Parathyroid adenoma (tissue), 2 donors: ENCODE results near the gene FAM187B.
"Not testable (repeated sequence)": the region's sequence is repeated elsewhere in the genome, so short reads cannot be mapped to it uniquely, and the experiment has no call there.

ENCODE experiments used
- H2AFZ ChIP-seq: fragments of 300-600 bp; sonication (generic); one replicate; pipeline ENCODE4 v1.7.0; 2017; ENCODE audit warnings: antibody characterized with exemption, mild to moderate bottlenecking
- H3K27ac ChIP-seq: fragments of 300-600 bp; sonication (generic); one replicate; pipeline ENCODE4 v1.7.0; 2017
- H3K27me3 ChIP-seq: fragments of 300-600 bp; sonication (generic); one replicate; pipeline ENCODE4 v1.7.0; 2017; ENCODE audit warnings: low read length; ENCODE audit not compliant: control insufficient read depth, insufficient read depth
- H3K36me3 ChIP-seq: fragments of 300-600 bp; sonication (generic); one replicate; pipeline ENCODE4 v1.7.0; 2017; ENCODE audit warnings: low read length; ENCODE audit not compliant: control insufficient read depth, insufficient read depth
- H3K4me1 ChIP-seq: fragments of 300-600 bp; sonication (generic); one replicate; pipeline ENCODE4 v1.7.0; 2017; ENCODE audit warnings: control low read depth
- H3K4me2 ChIP-seq: fragments of 300-600 bp; sonication (generic); one replicate; pipeline ENCODE4 v1.7.0; 2017; ENCODE audit warnings: low read length
- H3K4me3 ChIP-seq: fragments of 300-600 bp; sonication (generic); one replicate; pipeline ENCODE4 v1.7.0; 2017; ENCODE audit warnings: low read depth, low read length
- H3K79me2 ChIP-seq: fragments of 300-600 bp; sonication (generic); one replicate; pipeline ENCODE4 v1.7.0; 2017; ENCODE audit warnings: control low read depth
- H3K9ac ChIP-seq: fragments of 300-600 bp; sonication (generic); one replicate; pipeline ENCODE4 v1.7.0; 2017; ENCODE audit warnings: mild to moderate bottlenecking
- H3K9me3 ChIP-seq: fragments of 300-600 bp; sonication (generic); one replicate; pipeline ENCODE4 v1.7.0; 2017; ENCODE audit warnings: low read length; ENCODE audit not compliant: control insufficient read depth
- TF ChIP-seq, protein P1 (sequence below): fragments of 300-600 bp; sonication (generic); IDR thresholded peaks from one replicate; pipeline ENCODE4 v1.7.0; 2017; ENCODE audit warnings: antibody characterized with exemption, mild to moderate bottlenecking
- donor health status: primary hyperparathyroidism.

FAM187B gene

DNA sequence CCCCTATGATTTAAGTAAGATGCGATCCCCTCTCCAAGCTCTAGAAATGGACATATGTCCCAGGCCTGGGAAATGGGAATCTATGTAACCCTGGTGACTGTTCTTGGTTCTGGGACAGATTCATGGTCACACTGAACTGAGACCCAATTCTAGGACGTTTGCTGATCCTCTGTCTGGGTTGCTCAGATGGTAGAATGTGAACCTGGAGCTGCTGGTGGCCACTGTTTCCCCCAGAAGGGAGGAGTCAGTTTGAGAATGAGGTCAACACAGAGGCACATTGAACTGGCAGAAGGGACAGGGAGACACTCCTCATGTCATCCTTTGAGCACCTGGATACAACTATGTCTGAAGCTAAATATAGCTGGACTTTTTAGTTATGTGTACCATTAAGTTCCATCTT, 29.1 kb downstream of the FAM187B start:
- H3K79me2 ChIP-seq = no peaks in the 10 kb centered on the region
- no peak overlapping the region for H3K4me2 ChIP-seq
- no peaks in the 10 kb centered on the region for H3K36me3 ChIP-seq
- no peak overlapping the region for H3K4me3 ChIP-seq
- H3K4me1 ChIP-seq = no peaks in the 10 kb centered on the region
- H3K9ac ChIP-seq = no peak overlapping the region
- H3K27me3 ChIP-seq = no peaks in the 10 kb centered on the region
- TF ChIP-seq, protein P1, sequence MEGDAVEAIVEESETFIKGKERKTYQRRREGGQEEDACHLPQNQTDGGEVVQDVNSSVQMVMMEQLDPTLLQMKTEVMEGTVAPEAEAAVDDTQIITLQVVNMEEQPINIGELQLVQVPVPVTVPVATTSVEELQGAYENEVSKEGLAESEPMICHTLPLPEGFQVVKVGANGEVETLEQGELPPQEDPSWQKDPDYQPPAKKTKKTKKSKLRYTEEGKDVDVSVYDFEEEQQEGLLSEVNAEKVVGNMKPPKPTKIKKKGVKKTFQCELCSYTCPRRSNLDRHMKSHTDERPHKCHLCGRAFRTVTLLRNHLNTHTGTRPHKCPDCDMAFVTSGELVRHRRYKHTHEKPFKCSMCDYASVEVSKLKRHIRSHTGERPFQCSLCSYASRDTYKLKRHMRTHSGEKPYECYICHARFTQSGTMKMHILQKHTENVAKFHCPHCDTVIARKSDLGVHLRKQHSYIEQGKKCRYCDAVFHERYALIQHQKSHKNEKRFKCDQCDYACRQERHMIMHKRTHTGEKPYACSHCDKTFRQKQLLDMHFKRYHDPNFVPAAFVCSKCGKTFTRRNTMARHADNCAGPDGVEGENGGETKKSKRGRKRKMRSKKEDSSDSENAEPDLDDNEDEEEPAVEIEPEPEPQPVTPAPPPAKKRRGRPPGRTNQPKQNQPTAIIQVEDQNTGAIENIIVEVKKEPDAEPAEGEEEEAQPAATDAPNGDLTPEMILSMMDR = no peak
- no peak overlapping the region for H2AFZ ChIP-seq
- no peaks in the 10 kb centered on the region for H3K9me3 ChIP-seq
- H3K27ac ChIP-seq = no peak overlapping the region

DNA sequence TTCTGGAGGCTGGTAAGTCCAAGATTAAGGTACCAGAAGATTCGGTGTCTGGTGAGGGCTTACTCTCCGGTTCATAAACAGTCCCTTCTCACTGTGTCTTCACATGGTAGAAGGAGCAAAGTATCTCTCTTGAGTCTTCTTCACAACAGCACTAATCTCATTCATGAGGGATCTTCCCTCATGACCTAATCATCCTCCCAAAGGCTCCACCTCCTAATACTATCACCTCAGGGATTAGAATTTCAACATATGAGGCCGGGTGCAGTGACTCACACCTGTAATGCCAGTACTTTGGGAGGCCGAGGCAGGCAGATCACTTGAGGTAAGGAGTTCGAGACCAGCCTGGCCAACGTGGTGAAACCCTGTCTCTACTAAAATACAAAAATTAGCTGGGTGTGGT, 31.7 kb downstream of the FAM187B start:
- not testable (repeated sequence) for H3K79me2 ChIP-seq, H3K9ac ChIP-seq

DNA sequence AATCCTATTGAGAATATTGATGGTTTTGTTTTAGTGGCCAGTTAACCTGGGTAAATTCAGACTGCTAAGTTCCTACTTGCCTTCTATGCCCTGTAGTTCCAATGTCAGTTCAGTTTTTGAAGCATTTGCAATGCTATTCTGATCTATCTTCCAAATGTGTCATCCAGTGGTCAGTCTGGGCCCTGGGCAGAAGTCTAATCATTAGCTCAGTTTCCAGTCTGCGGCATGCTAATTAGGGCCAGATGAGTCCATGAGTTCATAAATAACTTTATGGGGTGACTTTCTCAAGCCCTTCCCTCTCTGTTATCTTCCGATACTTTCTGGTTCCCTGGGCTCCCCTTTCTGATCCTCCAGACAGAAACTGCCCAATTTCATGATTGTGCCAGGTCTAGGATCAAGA, 32.7 kb downstream of the FAM187B start:
- Histone ChIP-seq H3K4me2 (no peak overlapping the region), H3K9me3 (no peaks in the 10 kb centered on the region), H3K27me3 (no peaks in the 10 kb centered on the region), H3K4me3 (no peak overlapping the region), H3K36me3 (no peaks in the 10 kb centered on the region), H3K9ac (no peak overlapping the region), H3K27ac (no peak overlapping the region), H3K4me1 (no peaks in the 10 kb centered on the region), H2AFZ (no peak overlapping the region), H3K79me2 (no peaks in the 10 kb centered on the region)
- TF ChIP-seq, protein P1 = no peak

More for the DNA sequence above, 31.7 kb downstream of the FAM187B start:
- H3K4me2 ChIP-seq, H3K27me3 ChIP-seq, H2AFZ ChIP-seq, H3K4me3 ChIP-seq, H3K4me1 ChIP-seq, H3K27ac ChIP-seq, H3K9me3 ChIP-seq, H3K36me3 ChIP-seq: not testable (repeated sequence)

DNA sequence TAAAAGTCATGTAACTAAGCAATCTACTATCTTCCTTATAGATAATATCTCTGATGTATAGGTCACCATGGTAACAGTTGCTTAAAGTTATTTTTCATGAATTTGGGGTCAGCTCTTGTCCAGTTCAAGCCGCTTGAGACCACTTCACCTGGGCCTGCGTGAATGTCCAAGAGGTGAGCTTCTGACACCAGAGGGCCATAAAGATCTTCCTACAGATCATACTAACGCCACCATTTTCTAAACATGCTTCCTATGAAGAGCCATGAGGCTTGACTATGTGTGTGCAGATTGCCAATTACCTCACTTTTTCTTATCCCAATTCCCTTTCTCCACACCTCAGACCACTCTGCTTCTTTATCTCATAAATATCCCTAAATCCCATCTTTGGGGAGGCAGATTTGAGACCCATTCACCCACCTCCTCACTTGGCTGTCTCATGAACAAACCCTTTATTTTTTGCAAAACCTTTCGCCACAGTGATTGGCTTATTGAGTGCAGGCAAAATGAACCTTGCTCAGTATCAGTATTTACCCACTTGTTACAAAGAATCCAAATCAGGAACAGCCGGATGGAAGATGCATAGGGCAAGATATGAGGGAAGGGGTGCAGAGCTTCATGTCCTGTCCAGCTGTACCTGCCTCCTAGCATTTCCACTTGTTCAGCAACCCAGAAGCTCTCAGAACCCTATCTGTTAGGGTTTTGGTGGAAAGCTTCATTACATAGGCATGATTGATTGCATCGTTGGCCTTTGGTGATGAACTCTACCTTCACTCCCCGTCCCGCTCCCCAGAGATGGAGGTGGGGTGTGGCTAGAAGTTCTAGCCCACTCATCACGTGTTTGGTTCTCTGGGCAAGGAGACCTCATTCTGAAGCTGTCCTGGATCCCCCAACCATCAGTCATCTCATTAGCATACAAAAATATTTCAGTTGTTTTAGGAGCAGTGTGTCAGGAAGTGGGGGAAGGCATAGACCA, 34.2 kb downstream of the FAM187B start:
- TF ChIP-seq, protein P1 = no peak
- Histone ChIP-seq H2AFZ (no peak overlapping the region), H3K27ac (no peak overlapping the region), H3K36me3 (no peaks in the 10 kb centered on the region), H3K9me3 (no peaks in the 10 kb centered on the region), H3K4me2 (no peak overlapping the region), H3K9ac (no peak overlapping the region), H3K79me2 (no peaks in the 10 kb centered on the region), H3K4me3 (no peak overlapping the region), H3K4me1 (no peaks in the 10 kb centered on the region), H3K27me3 (no peaks in the 10 kb centered on the region)

DNA sequence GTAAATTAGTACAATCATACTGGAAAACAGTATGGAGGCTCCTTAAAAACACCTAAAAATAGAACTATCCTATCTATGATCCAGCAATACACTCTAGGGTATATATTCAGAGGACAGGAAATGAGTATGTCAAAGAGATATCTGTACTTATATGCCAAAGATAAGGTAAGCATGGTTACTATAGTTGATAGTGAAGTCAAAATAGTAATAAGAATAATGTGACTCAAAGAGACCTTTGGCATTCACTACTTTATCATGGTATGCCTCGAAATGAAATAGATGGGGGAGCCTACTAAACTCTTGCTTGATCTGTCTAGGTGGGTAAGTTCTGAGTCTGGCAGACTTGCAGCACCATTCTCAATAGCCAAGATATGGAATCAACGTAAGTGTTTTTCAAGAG, 43.7 kb downstream of the FAM187B start:
- Histone ChIP-seq H3K4me3 (no peak overlapping the region), H3K27ac (no peak overlapping the region), H3K4me1 (no peaks in the 10 kb centered on the region), H3K79me2 (no peaks in the 10 kb centered on the region), H3K4me2 (no peak overlapping the region), H3K36me3 (no peaks in the 10 kb centered on the region), H3K9me3 (no peaks in the 10 kb centered on the region), H2AFZ (no peak overlapping the region), H3K9ac (no peak overlapping the region), H3K27me3 (no peaks in the 10 kb centered on the region)
- TF ChIP-seq, protein P1 = no peak
